PC-3 (cell line): ENCODE data around the gene ZYX. TPM values are rescaled to one million over a fixed set of nuclear protein-coding genes. Genes with fewer than 3 reads are reported as not detected.

Experiments used
- ATAC-seq: fragments of 200-7000 bp; cut with Tn5 transposase; 2 replicates; pipeline ENCODE4 v1.9.1; 2020; ENCODE audit warnings: mild to moderate bottlenecking, moderate library complexity
- BruUV-seq: library from RNA; stranded (reverse); fragments of 400-500 nt; replicated peaks from 2 replicates; lab custom pipeline; 2021; lab: Mats Ljungman, UMichigan
- CTCF ChIA-PET: fragments of 300-600 bp; sonication (Branson Sonifier 250); formaldehyde crosslinking; loops from one replicate; lab custom pipeline; 2022; ENCODE audit warnings: antibody characterized with exemption; lab: Charles Lee
- POLR2A ChIA-PET: fragments of 300-600 bp; sonication (Branson Sonifier 250); formaldehyde crosslinking; loops from one replicate; lab custom pipeline; 2022; ENCODE audit warnings: antibody characterized with exemption; ENCODE audit not compliant: unreplicated experiment; lab: Charles Lee
- DNase-seq: peaks from one replicate; pipeline ENCODE4 v3.0.0-alpha.2; 2015
- H2AFZ ChIP-seq: fragments of 300-600 bp; sonication (generic); 2 replicates; pipeline ENCODE4 v1.6.0; 2016; ENCODE audit warnings: antibody characterized with exemption, low read length
- H3F3A ChIP-seq: fragments of 300-600 bp; sonication (generic); one replicate; pipeline ENCODE4 v1.6.0; 2017; ENCODE audit warnings: antibody characterized with exemption, low read length, control low read depth, mild to moderate bottlenecking; ENCODE audit not compliant: unreplicated experiment
- H3K27ac ChIP-seq: fragments of 300-600 bp; sonication (generic); 2 replicates; pipeline ENCODE4 v1.5.1; 2016; ENCODE audit warnings: mild to moderate bottlenecking, low read length
- H3K27me3 ChIP-seq: fragments of 300-600 bp; sonication (generic); 2 replicates; pipeline ENCODE4 v1.6.1; 2016; ENCODE audit warnings: low read length, mixed read lengths
- H3K36me3 ChIP-seq: fragments of 300-600 bp; sonication (generic); 2 replicates; pipeline ENCODE4 v1.6.1; 2016; ENCODE audit warnings: low read depth, mixed run types, low read length, mixed read lengths
- H3K4me1 ChIP-seq: fragments of 300-600 bp; sonication (generic); 2 replicates; pipeline ENCODE4 v1.5.1; 2016; ENCODE audit warnings: low read length; ENCODE audit not compliant: insufficient read depth
- H3K4me2 ChIP-seq: fragments of 300-600 bp; sonication (generic); 2 replicates; pipeline ENCODE4 v1.6.0; 2016; ENCODE audit warnings: low read length
- H3K4me3 ChIP-seq: fragments of 300-600 bp; sonication (generic); 2 replicates; pipeline ENCODE4 v1.5.1; 2016; ENCODE audit warnings: mild to moderate bottlenecking, low read length, mixed read lengths
- H3K79me2 ChIP-seq: fragments of 300-600 bp; sonication (generic); 2 replicates; pipeline ENCODE4 v1.6.1; 2017; ENCODE audit warnings: low read length, mixed read lengths
- H3K9ac ChIP-seq: fragments of 300-600 bp; sonication (generic); 2 replicates; pipeline ENCODE4 v1.6.0; 2016; ENCODE audit warnings: mild to moderate bottlenecking, low read length
- H3K9me2 ChIP-seq: fragments of 300-600 bp; sonication (generic); replicated peaks from 2 replicates; pipeline ENCODE4 v1.6.1; 2016; ENCODE audit warnings: mixed run types, low read length, mixed read lengths
- H3K9me3 ChIP-seq: fragments of 300-600 bp; sonication (generic); 2 replicates; pipeline ENCODE4 v1.6.1; 2016; ENCODE audit warnings: low read length, mixed read lengths
- H4K20me1 ChIP-seq: fragments of 300-600 bp; sonication (generic); 2 replicates; pipeline ENCODE4 v1.6.1; 2016; ENCODE audit warnings: low read length, mixed read lengths
- CTCF ChIP-seq: fragments of 300-600 bp; sonication (generic); conservative IDR thresholded peaks from 2 replicates; pipeline ENCODE4 v1.5.1; 2017; ENCODE audit warnings: antibody characterized with exemption, low read depth, mild to moderate bottlenecking, low read length
- EZH2 ChIP-seq: fragments of 300-600 bp; sonication (generic); IDR thresholded peaks from one replicate; pipeline ENCODE4 v1.6.1; 2017; ENCODE audit warnings: antibody characterized with exemption, mild to moderate bottlenecking, low read length; ENCODE audit not compliant: unreplicated experiment
- EZH2phosphoT487 ChIP-seq: fragments of 300-600 bp; sonication (generic); IDR thresholded peaks from 2 replicates; pipeline ENCODE4 v1.6.1; 2018; ENCODE audit warnings: mild to moderate bottlenecking, antibody characterized with exemption, low read length, borderline replicate concordance
- intact Hi-C: fragments of 100-400 bp; cut with micrococcal nuclease; formaldehyde crosslinking; loops from 2 replicates; pipeline ENCODE4 v1.9.0; 2023
- total RNA-seq: library from RNA; depleted of rRNA; stranded (reverse); fragments of >200 nt; gene quantifications from 2 replicates; pipeline ENCODE4 v1.2.3, GENCODE V29; 2014

Gene ZYX
- total RNA-seq, 1 experiment from 2014 or later: 108 TPM

- Histone ChIP-seq H3K9me3 (no peaks in the 10 kb centered on the region), H3K27me3 (no peaks in the 10 kb centered on the region), H3K36me3 (peaks cover 3% of the 10 kb centered on the region; the same call in 1 of the 2 replicates), H3K27ac (no peak overlapping the region), H3K4me1 (no peaks in the 10 kb centered on the region), H3K4me2 (no peak overlapping the region), H3K79me2 (no peaks in the 10 kb centered on the region), H3K4me3 (no peak overlapping the region), H4K20me1 (no peaks in the 10 kb centered on the region), H3F3A (no peaks in the 10 kb centered on the region), H3K9me2 (no peaks in the 10 kb centered on the region), H2AFZ (no peak overlapping the region), H3K9ac (no peak overlapping the region)
- intact Hi-C loops: no loop called here
- ATAC-seq (no peak), DNase-seq (no peak)
- CTCF ChIA-PET: no interaction called here
- POLR2A ChIA-PET: no interaction called here
- BruUV-seq: no TSS peak
- TF ChIP-seq EZH2: no peak
- no peak for TF ChIP-seq EZH2phosphoT487
- TF ChIP-seq CTCF: no peak
Observed at GRCh38 chr7:143397710-143398530, 16.8 kb downstream of the ZYX start.

GRCh38 chr7:143398616-143399015, 17.5 kb downstream of the ZYX start:
- POLR2A ChIA-PET: no interaction called here
- Histone ChIP-seq H3K4me2 (no peak overlapping the region), H3K9me3 (no peaks in the 10 kb centered on the region), H3K27ac (no peak overlapping the region), H3K79me2 (no peaks in the 10 kb centered on the region), H3F3A (no peaks in the 10 kb centered on the region), H4K20me1 (no peaks in the 10 kb centered on the region), H3K4me1 (no peaks in the 10 kb centered on the region), H2AFZ (no peak overlapping the region), H3K36me3 (no peaks in the 10 kb centered on the region; the same call in 1 of the 2 replicates), H3K4me3 (no peak overlapping the region), H3K9ac (no peak overlapping the region), H3K9me2 (no peaks in the 10 kb centered on the region), H3K27me3 (no peaks in the 10 kb centered on the region)
- TF ChIP-seq EZH2phosphoT487 (no peak), EZH2 (no peak), CTCF (no peak)
- intact Hi-C loops: no loop called here
- CTCF ChIA-PET: no interaction called here
- ATAC-seq: no peak
- BruUV-seq: no TSS peak
- DNase-seq: no peak

GRCh38 chr7:143399151-143399550, 18.0 kb downstream of the ZYX start:
- no peak overlapping the region for H3K27ac ChIP-seq
- H3K79me2 ChIP-seq: no peaks in the 10 kb centered on the region
- no peaks in the 10 kb centered on the region; the same call in 1 of the 2 replicates for H3K36me3 ChIP-seq
- no peak for TF ChIP-seq EZH2
- TF ChIP-seq EZH2phosphoT487: no peak
- no peak for TF ChIP-seq CTCF
- no peak overlapping the region for H3K9ac ChIP-seq
- H2AFZ ChIP-seq: no peak overlapping the region
- H3K27me3 ChIP-seq: no peaks in the 10 kb centered on the region
- ChIA-PET POLR2A (no interaction called here), CTCF (interaction anchor here (0.5 kb wide), 1 partner anchor 29 kb away, joined by 4 read pairs; no protein-coding TSS in a partner anchor)
- no peaks in the 10 kb centered on the region for H3K4me1 ChIP-seq
- intact Hi-C loops: no loop called here
- H3K4me2 ChIP-seq: no peak overlapping the region
- H4K20me1 ChIP-seq: no peaks in the 10 kb centered on the region
- BruUV-seq: no TSS peak
- no peaks in the 10 kb centered on the region for H3K9me2 ChIP-seq
- ATAC-seq (no peak), DNase-seq (no peak)
- no peaks in the 10 kb centered on the region for H3F3A ChIP-seq
- H3K4me3 ChIP-seq: no peak overlapping the region
- no peaks in the 10 kb centered on the region for H3K9me3 ChIP-seq
